OCI-LY1 (cell line): ENCODE measurements around the gene EREG.

Experiments
- CTCF ChIP-seq: fragments of 200-600 bp; sonication (generic), shearing (Covaris generic); IDR thresholded peaks from 2 replicates; pipeline ENCODE4 v1.5.1; 2017; ENCODE audit warnings: mild to moderate bottlenecking, antibody characterized with exemption, low read length, moderate library complexity, mixed read lengths
- EZH2 ChIP-seq: fragments of 200-600 bp; sonication (generic), shearing (Covaris generic); IDR thresholded peaks from 2 replicates; pipeline ENCODE4 v1.8.0; 2017; ENCODE audit warnings: borderline replicate concordance, mixed run types, mild to moderate bottlenecking, antibody characterized with exemption, low read length, moderate library complexity, mixed read lengths

- no peak for TF ChIP-seq EZH2
- TF ChIP-seq CTCF: no peak
These were observed 45.3 kb downstream of the EREG start for GRCh38 chr4:74410272-74410671.
